Stimulated activated CD8-positive, alpha-beta memory T cell treated with anti-CD3 and anti-CD28 coated beads, Interleukin-15, amount 100 ng/mL, for 4 hours (primary cell): ENCODE data around the gene JAK3.
"Not testable (repeated sequence)": the region's sequence is repeated elsewhere in the genome, so short reads cannot be mapped to it uniquely, and the experiment has no call there.

Source experiments
- DNase-seq, 2 donors: peaks; one replicate each; pipeline ENCODE4 v3.0.0-alpha.2; 2020; ENCODE audit warnings: low read depth in 2 of 2

The JAK3 gene

DNA sequence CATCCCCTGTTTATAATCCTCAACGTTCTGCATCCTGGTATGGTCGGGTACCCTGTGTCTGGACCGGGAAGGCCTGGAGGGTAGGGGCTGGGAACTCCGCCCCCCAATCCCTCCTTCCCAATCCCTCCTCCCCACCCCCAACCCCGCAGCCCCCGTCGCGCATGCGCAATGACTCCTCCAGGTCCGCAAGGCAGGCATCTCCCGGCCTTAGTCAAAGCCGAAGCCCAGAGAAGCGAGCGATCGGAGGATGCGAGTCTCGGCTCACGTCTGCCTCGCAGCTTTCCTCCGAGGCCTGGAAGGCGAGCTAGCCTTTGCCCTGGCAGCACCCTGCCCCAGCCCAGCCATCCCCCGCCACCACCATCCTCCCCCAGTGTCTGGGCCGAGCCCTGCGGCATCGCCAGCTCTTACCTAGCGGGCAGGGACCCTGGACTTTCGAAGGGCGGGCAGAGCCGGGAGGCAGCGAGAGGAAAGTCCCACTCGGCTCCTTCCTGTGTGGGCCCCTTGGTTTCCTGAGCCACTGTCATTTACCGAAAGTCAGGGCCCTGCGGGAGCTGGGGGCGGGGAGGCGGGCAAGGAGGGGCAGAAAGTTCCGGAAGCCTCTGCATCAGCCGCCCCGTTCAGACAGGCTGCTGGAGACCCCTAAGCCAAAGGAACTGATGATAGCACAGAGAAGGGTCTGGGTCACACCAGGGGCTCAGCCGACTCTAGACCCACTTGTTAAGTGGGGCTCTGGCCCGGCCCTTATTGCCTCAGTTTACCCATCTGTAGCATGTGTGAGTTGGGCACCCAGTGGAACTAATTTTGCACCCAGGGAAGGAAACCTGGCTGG lies at the start of gene JAK3:
Gene JAK3 (minus strand): TSS at position 445 of the 829 bp plus-strand sequence. CDS start 3,565 bp downstream, outside the sequence.
- DNase-seq: peak; percentile 75 to 84

DNA sequence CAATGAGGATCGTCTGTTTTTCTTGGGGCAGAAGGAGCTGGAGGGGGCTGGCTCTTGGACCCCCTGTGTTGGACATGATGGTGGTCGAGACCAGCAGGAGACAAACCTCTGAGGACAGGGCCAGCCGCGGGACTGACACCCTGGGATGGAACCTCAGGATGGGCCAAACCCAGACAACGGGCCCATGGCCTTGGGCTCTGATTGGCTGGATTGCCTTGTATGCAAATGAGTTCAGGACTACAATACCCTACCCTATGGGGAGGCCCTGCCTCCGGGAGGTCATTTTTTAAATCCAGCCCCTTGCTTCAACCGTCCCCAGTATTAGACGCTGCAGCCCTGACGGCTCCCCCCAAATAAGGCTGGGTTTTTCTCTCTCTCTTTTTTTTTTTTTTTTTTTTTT lies 46.0 kb upstream of the JAK3 start:
- DNase-seq: no peak

DNA sequence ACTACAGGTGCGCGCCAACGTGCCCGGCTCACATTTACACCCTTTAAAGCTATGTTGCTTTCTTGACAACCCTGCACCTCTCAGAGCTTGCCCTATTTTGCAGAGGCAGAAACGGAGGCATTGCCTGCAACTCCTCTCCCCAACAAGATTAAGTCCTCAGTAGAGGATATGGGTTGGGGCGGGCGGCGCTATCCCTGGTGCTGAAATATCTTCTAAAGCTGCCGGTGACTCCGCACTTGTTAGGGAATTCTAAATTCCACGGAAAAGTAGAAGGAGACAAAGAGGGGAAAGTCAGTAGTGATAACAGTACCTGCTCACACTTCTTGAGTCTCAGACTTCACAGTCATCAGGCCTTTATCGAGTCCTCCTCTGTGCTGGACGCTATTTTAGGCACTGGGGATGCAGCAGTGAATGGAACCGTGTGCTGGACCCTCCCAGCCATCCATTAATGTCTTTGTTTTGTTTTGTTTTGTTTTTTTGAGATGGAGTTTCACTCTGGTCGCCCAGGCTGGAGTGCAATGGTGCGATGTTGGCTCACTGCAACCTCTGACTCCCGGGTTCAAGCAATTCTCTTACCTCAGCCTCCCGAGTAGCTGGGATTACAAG lies 41.9 kb upstream of the JAK3 start:
- no peak for DNase-seq

DNA sequence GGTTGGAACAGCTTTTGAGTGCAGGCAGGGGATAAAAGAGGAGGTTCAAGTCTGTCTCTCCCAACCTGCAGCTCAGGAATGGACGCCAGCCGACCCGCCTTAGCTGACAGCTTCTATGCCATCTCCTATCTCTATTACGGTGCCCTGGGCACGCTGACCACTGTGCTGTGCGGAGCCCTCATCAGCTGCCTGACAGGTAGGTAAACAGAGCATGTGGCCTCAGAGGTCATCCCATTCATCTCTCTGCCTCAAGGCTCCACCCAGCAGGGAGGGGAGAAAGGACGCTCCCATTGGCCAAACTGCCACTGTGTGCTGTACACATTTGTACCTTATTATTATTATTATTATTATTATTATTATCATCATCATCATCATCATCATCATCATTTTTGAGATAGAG lies 40.5 kb upstream of the JAK3 start:
- DNase-seq: no peak

DNA sequence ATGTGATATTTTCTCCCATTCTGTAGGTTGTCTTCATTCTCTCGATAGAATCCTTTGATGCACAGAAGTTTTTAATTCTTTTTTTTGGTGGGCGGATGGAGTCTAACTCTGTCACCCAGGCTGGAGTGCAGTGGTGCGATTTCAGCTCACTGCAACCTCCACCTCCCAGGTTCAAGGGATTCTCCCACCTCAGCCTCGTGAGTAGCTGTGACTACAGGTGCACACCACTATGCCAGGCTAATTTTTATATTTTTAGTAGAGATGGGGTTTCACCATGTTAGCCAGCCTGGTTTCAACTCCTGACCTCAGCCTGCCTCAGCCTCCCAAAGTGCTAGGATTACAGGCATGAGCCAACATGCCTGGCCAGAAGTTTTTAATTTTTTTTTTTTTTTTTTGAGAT lies 39.4 kb upstream of the JAK3 start:
- DNase-seq: not testable (repeated sequence)

- no peak for DNase-seq
Observed at GRCh38 chr19:17886515-17886914, 38.7 kb upstream of the JAK3 start.

DNA sequence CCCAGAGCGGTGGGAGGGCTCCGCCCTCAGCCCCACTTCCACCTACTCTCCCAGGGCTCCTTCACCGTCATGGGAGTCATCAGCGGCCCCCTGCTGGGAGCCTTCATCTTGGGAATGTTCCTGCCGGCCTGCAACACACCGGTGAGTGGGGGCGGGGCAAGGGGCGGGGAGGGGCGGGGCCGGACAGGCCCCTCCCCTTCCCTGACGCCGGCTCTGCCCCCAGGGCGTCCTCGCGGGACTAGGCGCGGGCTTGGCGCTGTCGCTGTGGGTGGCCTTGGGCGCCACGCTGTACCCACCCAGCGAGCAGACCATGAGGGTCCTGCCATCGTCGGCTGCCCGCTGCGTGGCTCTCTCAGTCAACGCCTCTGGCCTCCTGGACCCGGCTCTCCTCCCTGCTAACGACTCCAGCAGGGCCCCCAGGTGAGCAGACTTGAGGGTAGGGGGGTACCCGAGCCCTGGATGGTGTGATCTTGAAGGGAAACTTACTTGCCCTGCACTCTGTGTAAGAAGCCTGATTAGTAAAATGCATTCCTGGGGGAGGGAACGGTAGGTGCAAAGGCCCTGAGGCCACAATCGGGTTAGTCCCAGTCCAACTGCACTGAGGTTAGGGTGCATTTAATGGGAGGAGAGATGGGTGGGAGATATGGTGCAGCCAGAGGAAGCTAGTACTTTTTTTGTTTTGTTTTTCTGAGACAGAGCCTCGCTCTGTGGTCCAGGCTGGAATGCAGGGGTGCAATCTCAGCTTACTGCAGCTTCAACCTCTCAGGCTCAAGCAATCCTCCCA lies 36.0 kb upstream of the JAK3 start:
- no peak for DNase-seq

DNA sequence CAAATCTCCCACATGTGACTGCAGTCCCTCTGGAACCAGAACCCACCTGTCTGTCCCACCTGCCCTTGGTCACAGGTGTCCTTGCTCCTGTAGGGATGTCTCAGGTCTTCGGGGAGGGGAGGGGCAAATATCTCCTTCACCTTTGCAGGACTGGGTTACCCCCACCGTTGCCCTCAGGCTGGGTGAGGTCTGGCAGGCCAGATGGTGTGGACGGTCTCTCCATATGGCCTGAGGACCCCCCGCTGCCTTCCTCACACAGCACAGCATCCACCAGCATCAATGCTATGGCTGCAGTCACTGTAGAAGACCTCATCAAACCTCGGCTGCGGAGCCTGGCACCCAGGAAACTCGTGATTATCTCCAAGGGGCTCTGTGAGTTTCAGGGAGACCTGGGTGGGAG lies 33.9 kb upstream of the JAK3 start:
- DNase-seq: no peak

- DNase-seq: no peak
Observed at GRCh38 chr19:17879466-17879865, 31.7 kb upstream of the JAK3 start.

DNA sequence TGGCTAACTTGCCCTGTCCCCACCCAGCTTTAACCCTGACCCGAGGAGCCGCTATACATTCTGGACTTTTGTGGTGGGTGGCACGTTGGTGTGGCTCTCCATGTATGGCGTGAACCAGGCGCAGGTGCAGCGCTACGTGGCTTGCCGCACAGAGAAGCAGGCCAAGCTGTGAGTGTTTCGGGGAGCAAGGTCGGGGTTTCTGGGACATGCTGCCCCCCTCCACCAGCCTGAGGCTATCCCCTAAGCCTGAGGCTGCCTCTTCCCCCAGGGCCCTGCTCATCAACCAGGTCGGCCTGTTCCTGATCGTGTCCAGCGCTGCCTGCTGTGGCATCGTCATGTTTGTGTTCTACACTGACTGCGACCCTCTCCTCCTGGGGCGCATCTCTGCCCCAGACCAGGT lies 29.9 kb upstream of the JAK3 start:
- DNase-seq: no peak

DNA sequence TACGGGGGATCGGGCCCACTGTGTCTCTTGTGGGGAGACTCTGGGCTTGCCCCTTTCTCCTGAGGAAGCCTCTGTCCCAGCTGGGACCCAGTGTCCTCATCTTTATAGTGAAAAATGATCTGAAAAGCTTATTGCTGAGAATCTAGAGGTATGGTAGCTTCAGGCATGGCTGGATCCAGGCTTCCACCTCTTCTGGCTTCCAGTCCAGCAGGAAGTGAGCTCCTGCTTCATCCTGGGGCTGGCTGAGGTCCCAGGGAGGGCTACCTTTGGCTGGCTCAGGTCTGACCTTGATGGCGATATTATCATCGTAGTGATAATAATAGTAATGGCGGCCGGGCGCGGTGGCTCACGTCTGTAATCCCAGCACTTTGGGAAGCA lies 27.0 kb upstream of the JAK3 start:
- DNase-seq: no peak

DNA sequence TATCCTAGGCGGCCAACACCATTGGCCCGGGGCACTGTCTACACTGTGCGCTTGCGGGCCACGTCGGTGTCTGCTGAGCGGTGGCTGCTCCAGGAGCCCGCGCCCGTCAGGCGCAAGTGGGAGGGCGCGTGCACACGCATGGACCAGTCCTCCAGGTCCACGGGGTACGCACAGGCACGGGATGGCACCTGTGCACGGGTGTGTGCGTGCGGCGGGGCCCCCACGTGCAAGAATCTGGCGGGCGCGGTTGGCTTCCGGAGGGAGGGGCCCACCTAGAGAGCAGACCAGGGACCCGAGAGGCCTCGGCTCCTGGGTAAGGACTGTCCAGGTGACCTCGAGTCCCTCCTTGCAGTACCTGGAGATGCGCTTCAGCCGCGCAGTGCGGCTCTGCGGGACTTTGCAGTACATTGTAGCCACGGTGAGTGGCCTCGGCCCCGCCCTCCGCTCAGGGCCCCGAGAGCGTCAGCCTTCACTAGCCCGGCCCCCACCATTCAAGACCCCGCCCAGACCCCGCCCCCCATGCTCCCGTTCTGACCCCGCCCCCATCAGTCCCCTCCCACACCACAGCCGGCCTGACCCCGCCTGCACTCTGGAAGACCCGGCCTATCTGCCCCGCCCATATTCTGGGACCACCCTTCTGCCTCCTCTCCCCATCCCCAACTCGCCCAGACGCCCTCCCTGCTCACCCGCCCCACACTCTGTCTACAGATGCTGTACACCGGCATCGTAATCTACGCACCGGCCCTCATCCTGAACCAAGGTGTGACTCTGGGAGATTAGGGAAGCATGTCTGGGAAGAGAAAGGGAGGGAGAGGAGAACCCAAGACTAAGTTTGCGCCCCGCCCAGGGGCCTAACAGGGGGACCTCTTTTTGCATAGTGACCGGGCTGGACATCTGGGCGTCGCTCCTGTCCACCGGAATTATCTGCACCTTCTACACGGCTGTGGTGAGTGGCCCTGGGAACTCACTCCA lies 26.3 kb upstream of the JAK3 start:
- peak; percentile 28 to 37 for DNase-seq

GRCh38 chr19:17872251-17873001 lies 24.6 kb upstream of the JAK3 start:
- DNase-seq: no peak

- no peak for DNase-seq
Observed at GRCh38 chr19:17871878-17872250, 24.1 kb upstream of the JAK3 start, which contains the start of gene SLC5A5. TSS of gene SLC5A5 (plus strand) at chr19:17871945. CDS start at chr19:17872320, 375 bp downstream.

DNA sequence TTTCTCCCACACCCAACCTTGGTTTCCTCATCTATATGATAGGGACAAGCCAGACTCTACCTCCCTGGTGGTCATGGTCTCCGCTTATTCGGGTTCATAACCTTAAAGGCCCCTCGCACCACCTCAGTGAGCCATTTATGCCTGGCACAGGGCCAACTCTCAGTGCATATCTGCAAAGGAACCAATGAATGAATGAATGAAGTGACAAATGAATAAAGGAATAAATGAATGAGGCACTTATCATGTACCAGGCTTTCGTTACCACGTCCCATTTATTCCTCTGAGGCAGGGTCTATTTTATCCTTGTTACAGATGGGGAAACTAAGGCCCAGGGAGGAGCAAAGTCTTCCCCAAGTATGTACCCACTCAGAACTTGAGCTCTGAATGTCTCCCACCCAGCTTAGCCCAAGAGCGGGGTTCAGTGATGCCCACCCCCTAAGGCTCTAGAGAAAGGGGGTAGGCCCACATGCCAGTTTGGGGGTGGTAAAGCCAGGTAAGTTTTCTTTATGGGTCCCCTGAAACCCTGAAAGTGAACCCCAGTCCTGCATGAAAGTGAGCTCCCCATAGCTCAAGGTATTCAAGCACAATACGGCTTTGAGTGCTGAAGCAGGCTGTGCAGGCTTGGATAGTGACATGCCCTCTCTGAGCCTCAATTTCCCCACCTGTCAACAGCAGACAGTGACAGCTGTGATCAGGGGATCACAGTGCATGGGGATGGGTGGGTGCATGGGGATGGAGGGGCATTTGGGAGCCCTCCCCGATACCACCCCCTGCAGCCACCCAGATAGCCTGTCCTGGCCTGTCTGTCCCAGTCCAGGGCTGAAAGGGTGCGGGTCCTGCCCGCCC lies 23.5 kb upstream of the JAK3 start:
- DNase-seq: no peak

GRCh38 chr19:17869114-17869608 lies 21.4 kb upstream of the JAK3 start:
- DNase-seq: no peak

- DNase-seq: no peak
Observed at GRCh38 chr19:17868669-17869068, 20.9 kb upstream of the JAK3 start.

- no peak for DNase-seq
Observed at GRCh38 chr19:17866964-17867486, 19.2 kb upstream of the JAK3 start.

GRCh38 chr19:17866312-17866963 lies 18.7 kb upstream of the JAK3 start:
- no peak for DNase-seq
